Measurements from ENCODE around the gene KCNQ5.

Gene KCNQ5

DNA sequence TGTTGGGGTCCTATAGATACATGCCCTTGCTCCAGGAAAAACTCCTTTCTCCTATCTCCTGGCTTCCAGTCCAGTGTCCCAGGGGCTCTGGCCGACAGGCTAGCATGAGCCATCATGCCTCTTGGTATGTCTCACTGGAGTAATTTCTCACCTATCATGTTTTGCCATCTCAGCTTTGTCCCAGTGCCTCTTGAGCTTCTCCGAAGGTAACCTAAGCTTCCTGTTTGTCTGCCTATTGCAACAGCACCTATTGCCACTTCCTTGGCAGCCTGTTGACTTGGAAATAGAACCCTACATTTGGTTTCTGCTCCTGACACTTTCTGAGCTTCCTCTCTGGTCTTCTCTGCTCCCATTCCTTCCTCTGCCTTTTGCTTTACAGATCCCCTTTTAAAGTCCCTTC is 197.7 kb downstream of the KCNQ5 start:
- no peak for DNase-seq (ENCODE audit: low read depth)
- TF ChIP-seq, protein P1, sequence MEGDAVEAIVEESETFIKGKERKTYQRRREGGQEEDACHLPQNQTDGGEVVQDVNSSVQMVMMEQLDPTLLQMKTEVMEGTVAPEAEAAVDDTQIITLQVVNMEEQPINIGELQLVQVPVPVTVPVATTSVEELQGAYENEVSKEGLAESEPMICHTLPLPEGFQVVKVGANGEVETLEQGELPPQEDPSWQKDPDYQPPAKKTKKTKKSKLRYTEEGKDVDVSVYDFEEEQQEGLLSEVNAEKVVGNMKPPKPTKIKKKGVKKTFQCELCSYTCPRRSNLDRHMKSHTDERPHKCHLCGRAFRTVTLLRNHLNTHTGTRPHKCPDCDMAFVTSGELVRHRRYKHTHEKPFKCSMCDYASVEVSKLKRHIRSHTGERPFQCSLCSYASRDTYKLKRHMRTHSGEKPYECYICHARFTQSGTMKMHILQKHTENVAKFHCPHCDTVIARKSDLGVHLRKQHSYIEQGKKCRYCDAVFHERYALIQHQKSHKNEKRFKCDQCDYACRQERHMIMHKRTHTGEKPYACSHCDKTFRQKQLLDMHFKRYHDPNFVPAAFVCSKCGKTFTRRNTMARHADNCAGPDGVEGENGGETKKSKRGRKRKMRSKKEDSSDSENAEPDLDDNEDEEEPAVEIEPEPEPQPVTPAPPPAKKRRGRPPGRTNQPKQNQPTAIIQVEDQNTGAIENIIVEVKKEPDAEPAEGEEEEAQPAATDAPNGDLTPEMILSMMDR (conservative IDR thresholded peaks at IDR 0.05; ENCODE audit: low read length): no peak
- no peak overlapping the region for H3K4me3 ChIP-seq (ENCODE audit: low read length)

DNA sequence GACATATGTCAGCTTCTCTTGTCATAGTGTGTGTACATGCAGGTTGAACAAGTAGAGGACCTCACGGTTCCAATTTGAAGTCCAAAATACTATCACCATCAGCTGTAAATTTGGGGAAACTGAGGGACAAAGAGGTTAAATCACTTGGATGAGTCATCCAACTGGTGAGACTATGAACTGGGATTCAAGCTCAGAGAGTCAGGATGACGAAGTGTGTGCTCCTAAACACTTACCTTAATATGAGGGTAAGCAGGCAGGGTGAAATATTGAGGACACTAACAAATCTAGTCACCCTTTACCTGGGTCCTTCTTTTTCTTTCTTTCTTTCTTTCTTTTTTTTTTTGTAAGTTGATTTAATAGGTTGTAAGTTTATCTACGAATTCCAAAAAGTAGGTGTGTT is 198.3 kb downstream of the KCNQ5 start:
- DNase-seq (ENCODE audit: low read depth): no peak
- no peak overlapping the region for H3K4me3 ChIP-seq (ENCODE audit: low read length)
- TF ChIP-seq, protein P1 (conservative IDR thresholded peaks at IDR 0.05; ENCODE audit: low read length): no peak

DNA sequence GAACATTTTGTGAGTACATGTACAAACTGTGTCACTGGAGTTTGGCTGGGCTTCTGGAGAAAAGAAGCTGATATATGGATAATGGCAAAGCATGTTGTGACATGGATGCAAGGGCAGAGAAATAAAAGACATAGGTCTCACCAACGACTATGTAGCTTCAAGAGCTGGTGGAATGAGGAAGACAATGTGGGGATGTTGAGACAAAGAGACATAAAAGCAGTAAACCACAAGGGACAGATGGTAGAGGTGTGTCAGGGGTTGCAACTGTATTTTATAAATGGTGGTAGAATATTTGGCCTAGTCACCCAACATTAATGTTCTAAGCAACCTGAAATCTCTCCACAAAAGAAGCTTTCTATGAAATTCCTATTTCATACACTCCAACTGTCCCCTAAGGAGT is 199.0 kb downstream of the KCNQ5 start:
- no peak for DNase-seq (ENCODE audit: low read depth)
- TF ChIP-seq, protein P1 (conservative IDR thresholded peaks at IDR 0.05; ENCODE audit: low read length): no peak
- H3K4me3 ChIP-seq (ENCODE audit: low read length): no peak overlapping the region

DNA sequence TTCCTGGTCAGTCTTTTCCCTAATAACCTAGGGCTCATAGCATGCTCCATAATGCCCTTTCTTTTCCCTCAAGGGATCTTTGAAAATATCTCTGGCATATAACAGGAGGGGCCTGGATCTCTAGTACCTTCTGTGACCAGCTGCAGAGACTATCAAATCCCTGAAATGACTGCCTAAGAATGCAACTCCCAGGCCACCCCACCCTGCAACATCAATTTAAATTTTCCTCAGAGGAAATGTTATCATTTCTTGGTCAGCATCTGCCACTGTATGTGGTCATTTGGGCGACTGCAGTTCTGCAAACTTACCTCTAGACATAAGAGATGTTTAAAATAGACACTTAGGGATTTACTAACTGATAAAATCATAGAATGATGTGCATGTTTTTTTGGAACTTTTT is 200.2 kb downstream of the KCNQ5 start:
- TF ChIP-seq, protein P1 (conservative IDR thresholded peaks at IDR 0.05; ENCODE audit: low read length): no peak
- no peak for DNase-seq (ENCODE audit: low read depth)
- no peak overlapping the region for H3K4me3 ChIP-seq (ENCODE audit: low read length)

DNA sequence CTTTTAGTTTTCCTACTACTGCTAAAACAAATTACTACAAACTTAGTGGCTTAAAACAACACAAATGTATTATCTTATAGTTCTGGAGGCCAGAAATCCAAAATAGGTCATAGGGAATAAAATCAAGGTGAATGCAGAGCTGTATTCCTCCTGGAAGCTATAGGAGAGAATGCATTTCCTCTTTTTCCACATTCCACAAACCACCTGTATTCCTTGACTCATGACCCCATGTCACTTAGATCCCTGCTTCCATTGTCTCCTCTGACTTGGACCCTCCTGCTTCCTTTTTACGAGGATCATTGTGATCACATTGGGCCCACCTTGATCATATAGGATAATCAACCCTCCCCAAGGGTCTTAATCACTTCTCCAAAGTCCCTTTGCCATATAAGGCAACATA is 200.8 kb downstream of the KCNQ5 start:
- no peak for DNase-seq (ENCODE audit: low read depth)
- H3K4me3 ChIP-seq (ENCODE audit: low read length): no peak overlapping the region
- TF ChIP-seq, protein P1 (conservative IDR thresholded peaks at IDR 0.05; ENCODE audit: low read length): no peak

DNA sequence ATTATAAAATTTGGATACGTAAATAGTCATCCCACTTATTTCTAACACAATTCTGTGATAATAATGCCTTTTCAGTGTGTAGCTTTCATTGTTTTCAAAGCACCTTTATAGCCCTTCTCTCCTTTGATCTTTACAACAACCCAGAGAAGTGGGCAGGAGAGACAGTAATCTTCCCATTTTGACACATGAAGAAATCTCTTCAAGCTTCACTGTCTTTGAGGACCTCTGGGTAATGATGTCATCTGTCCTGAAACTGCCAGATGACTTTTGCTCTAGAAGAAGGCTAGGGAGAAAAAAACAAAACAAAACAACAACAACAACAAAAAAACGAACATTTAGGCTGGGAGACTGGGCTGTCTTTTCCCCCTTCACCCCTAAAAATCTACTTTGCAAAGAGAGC is 203.0 kb downstream of the KCNQ5 start:
- no peak overlapping the region for H3K4me3 ChIP-seq (ENCODE audit: low read length)
- TF ChIP-seq, protein P1 (conservative IDR thresholded peaks at IDR 0.05; ENCODE audit: low read length): no peak
- DNase-seq (ENCODE audit: low read depth): no peak

DNA sequence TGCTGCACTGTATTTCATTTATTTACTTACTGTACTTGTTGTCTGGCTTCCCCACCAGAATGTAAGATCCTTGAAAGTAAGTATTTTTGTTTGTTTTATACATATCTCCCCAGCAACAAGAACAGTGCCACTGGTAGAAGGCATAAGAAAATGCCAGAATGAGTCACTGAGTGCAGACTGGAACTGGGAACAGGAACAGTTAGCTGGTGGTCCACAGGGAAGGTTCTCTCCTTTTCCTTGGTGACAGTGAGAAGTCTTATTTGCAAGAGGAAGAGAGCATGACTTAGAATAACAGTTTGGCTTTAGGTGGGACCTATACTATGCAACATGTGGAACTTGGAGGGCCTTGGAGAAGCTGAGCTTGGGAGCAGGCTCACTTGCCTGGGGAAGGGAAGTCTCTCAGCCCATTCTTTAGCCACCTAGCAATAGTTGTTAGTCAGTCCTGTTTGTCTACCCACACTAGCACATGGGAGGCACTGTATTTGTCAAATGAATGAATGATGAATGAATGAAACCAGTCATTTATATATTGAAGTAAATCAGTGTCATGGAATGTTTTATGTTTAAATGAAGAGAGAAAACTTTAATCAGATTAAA is 203.5 kb downstream of the KCNQ5 start:
- H3K4me3 ChIP-seq (ENCODE audit: low read length): no peak overlapping the region
- TF ChIP-seq, protein P1 (conservative IDR thresholded peaks at IDR 0.05; ENCODE audit: low read length): no peak
- peak; percentile 76 for DNase-seq (ENCODE audit: low read depth)
